Measurements from ENCODE around the gene ATF7IP2. TPM values are rescaled to one million over a fixed set of nuclear protein-coding genes. Genes with fewer than 3 reads are reported as not detected.
"Not testable (repeated sequence)": the region's sequence is repeated elsewhere in the genome, so short reads cannot be mapped to it uniquely, and the experiment has no call there.

The ATF7IP2 gene
- total RNA-seq, 1 experiment from 2014 or later, result not detected

GRCh38 chr16:10352262-10352661, 33.6 kb upstream of the ATF7IP2 start:
- Histone ChIP-seq H2AFZ (no peak overlapping the region), H3K4me3 (no peak overlapping the region), H3F3A (ENCODE audit: insufficient read depth, low read depth) (no peaks in the 10 kb centered on the region), H3K36me3 (ENCODE audit: low read depth) (no peaks in the 10 kb centered on the region), H3K9me2 (ENCODE audit: insufficient read depth) (no peaks in the 10 kb centered on the region), H3K9me3 (ENCODE audit: insufficient read depth, low read depth) (no peaks in the 10 kb centered on the region; the same call in 1 of the 2 replicates), H3K79me2 (ENCODE audit: low read depth) (no peaks in the 10 kb centered on the region), H3K27me3 (ENCODE audit: insufficient read depth, low read depth) (peaks cover 45% of the 10 kb centered on the region), H3K27ac (no peak overlapping the region), H3K4me1 (replicated peaks; ENCODE audit: insufficient read depth) (no peaks in the 10 kb centered on the region), H3K4me2 (no peak overlapping the region), H4K20me1 (ENCODE audit: insufficient read depth) (no peaks in the 10 kb centered on the region)
- no TSS peak for BruUV-seq (replicated peaks)
- TF ChIP-seq EZH2 (IDR thresholded peaks at IDR 0.05; ENCODE audit: low read depth), result no peak
- TF ChIP-seq, protein P1, sequence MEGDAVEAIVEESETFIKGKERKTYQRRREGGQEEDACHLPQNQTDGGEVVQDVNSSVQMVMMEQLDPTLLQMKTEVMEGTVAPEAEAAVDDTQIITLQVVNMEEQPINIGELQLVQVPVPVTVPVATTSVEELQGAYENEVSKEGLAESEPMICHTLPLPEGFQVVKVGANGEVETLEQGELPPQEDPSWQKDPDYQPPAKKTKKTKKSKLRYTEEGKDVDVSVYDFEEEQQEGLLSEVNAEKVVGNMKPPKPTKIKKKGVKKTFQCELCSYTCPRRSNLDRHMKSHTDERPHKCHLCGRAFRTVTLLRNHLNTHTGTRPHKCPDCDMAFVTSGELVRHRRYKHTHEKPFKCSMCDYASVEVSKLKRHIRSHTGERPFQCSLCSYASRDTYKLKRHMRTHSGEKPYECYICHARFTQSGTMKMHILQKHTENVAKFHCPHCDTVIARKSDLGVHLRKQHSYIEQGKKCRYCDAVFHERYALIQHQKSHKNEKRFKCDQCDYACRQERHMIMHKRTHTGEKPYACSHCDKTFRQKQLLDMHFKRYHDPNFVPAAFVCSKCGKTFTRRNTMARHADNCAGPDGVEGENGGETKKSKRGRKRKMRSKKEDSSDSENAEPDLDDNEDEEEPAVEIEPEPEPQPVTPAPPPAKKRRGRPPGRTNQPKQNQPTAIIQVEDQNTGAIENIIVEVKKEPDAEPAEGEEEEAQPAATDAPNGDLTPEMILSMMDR (conservative IDR thresholded peaks at IDR 0.05), result no peak
- intact Hi-C loops (cut with micrococcal nuclease; ENCODE audit: unreplicated experiment), result no loop called here
- CTCF ChIA-PET, result no interaction called here
- POLR2A ChIA-PET (ENCODE audit: unreplicated experiment), result no interaction called here
- no peak for DNase-seq

- no peak overlapping the region for H2AFZ ChIP-seq
- no peak overlapping the region for H3K4me2 ChIP-seq
- POLR2A ChIA-PET (ENCODE audit: unreplicated experiment), result no interaction called here
Measured at GRCh38 chr16:10355589-10355988, 30.3 kb upstream of the ATF7IP2 start.

DNA sequence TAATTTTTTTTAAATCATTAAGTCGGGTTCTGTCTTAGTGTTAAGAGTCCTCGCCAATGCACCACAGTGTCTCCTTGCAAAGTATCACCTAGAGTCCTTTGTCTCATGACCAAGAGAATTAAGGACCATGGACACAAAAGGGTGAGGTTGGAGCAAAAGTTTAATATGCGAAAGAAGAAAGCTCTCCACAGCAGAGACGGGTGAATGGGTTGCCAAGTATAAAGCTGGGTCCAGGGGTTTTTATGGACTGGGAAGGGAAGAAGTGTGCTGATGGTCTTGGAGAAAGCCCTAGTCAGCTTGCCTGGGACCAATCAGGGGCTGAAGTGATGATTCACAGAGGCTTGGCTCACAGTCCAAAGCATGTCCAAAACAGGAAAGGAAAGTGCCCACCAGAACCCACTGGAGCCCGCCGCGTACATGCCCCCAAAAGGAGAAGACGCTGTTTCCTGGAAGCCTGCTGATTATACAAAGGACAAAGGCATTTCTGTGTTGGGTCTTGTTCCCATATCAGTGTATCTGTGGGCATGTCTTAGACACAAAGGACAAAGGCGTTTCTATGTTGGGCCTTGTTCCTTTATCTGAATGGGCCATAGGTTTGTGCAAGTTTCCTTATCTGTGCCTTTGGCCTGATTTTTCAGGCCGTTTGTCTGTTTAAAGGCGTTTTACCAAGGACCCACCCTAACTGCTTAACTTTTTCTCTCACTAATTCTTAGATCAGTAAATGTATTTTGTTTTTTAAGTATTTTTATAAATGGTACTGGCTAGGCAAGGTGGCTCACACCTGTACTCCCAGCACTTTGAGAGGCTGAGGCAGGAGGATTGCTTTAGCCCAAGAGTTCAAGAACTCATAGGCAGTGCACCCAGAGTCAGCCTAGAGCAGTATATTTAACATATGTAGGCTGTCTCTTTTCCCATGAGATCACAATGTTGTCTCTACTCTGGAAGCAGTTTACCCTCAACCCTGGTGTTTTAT, 28.7 kb upstream of the ATF7IP2 start:
- no TSS peak for BruUV-seq (replicated peaks)
- CTCF ChIA-PET, result no interaction called here

More at GRCh38 chr16:10355589-10355988, 30.3 kb upstream of the ATF7IP2 start:
- H3K9me3 ChIP-seq (ENCODE audit: insufficient read depth, low read depth), result no peaks in the 10 kb centered on the region; the same call in 1 of the 2 replicates
- BruUV-seq (replicated peaks), result no TSS peak
- CTCF ChIA-PET, result no interaction called here
- no peaks in the 10 kb centered on the region for H3K4me1 ChIP-seq (replicated peaks; ENCODE audit: insufficient read depth)
- no peaks in the 10 kb centered on the region for H3K9me2 ChIP-seq (ENCODE audit: insufficient read depth)
- H3F3A ChIP-seq (ENCODE audit: insufficient read depth, low read depth), result no peaks in the 10 kb centered on the region
- no peak overlapping the region for H3K4me3 ChIP-seq
- no peaks in the 10 kb centered on the region for H3K79me2 ChIP-seq (ENCODE audit: low read depth)
- no peak for TF ChIP-seq EZH2 (IDR thresholded peaks at IDR 0.05; ENCODE audit: low read depth)
- TF ChIP-seq, protein P1 (conservative IDR thresholded peaks at IDR 0.05), result no peak
- no peak for DNase-seq
- no peaks in the 10 kb centered on the region for H4K20me1 ChIP-seq (ENCODE audit: insufficient read depth)
- H3K27me3 ChIP-seq (ENCODE audit: insufficient read depth, low read depth), result peaks cover 55% of the 10 kb centered on the region
- H3K27ac ChIP-seq, result no peak overlapping the region
- intact Hi-C loops (cut with micrococcal nuclease; ENCODE audit: unreplicated experiment), result no loop called here
- no peaks in the 10 kb centered on the region for H3K36me3 ChIP-seq (ENCODE audit: low read depth)

GRCh38 chr16:10361747-10362076, 24.1 kb upstream of the ATF7IP2 start:
- H3K36me3 ChIP-seq (ENCODE audit: low read depth); H3K9me2 ChIP-seq (ENCODE audit: insufficient read depth); H3K9me3 ChIP-seq (ENCODE audit: insufficient read depth, low read depth); H3K4me3 ChIP-seq; H4K20me1 ChIP-seq (ENCODE audit: insufficient read depth); BruUV-seq (replicated peaks); H3K27ac ChIP-seq; intact Hi-C loops (cut with micrococcal nuclease; ENCODE audit: unreplicated experiment); H2AFZ ChIP-seq; H3K4me1 ChIP-seq (replicated peaks; ENCODE audit: insufficient read depth); POLR2A ChIA-PET (ENCODE audit: unreplicated experiment); DNase-seq; H3K4me2 ChIP-seq; H3K79me2 ChIP-seq (ENCODE audit: low read depth); H3F3A ChIP-seq (ENCODE audit: insufficient read depth, low read depth): not testable (repeated sequence)
- CTCF ChIA-PET, result interaction anchor here (0.6 kb wide), 1 partner anchor 1657 kb away, joined by 3 read pairs; no protein-coding TSS in a partner anchor
- peaks cover 49% of the 10 kb centered on the region for H3K27me3 ChIP-seq (ENCODE audit: insufficient read depth, low read depth)

More for the DNA sequence above, 28.7 kb upstream of the ATF7IP2 start:
- Histone ChIP-seq H3F3A (ENCODE audit: insufficient read depth, low read depth) (no peaks in the 10 kb centered on the region), H3K4me3 (no peak overlapping the region), H3K4me2 (no peak overlapping the region), H3K79me2 (ENCODE audit: low read depth) (no peaks in the 10 kb centered on the region), H3K9me2 (ENCODE audit: insufficient read depth) (no peaks in the 10 kb centered on the region), H4K20me1 (ENCODE audit: insufficient read depth) (no peaks in the 10 kb centered on the region), H3K4me1 (replicated peaks; ENCODE audit: insufficient read depth) (no peaks in the 10 kb centered on the region), H3K27ac (no peak overlapping the region), H3K27me3 (ENCODE audit: insufficient read depth, low read depth) (peaks cover 44% of the 10 kb centered on the region), H3K9me3 (ENCODE audit: insufficient read depth, low read depth) (no peaks in the 10 kb centered on the region), H2AFZ (no peak overlapping the region), H3K36me3 (ENCODE audit: low read depth) (no peaks in the 10 kb centered on the region)
- intact Hi-C loops (cut with micrococcal nuclease; ENCODE audit: unreplicated experiment), result no loop called here
- TF ChIP-seq EZH2 (IDR thresholded peaks at IDR 0.05; ENCODE audit: low read depth), result no peak
- TF ChIP-seq, protein P1 (conservative IDR thresholded peaks at IDR 0.05), result no peak
- no peak for DNase-seq
- POLR2A ChIA-PET (ENCODE audit: unreplicated experiment), result no interaction called here

All from PC-9 (cell line).